GM23248 (cell line): ENCODE data around the gene STK11IP. TPM values are rescaled to one million over a fixed set of nuclear protein-coding genes. Genes with fewer than 3 reads are reported as not detected.

Experiments used
- DNase-seq: peaks from one replicate; pipeline ENCODE4 v3.0.0-alpha.2; 2015
- H2AFZ ChIP-seq: fragments of 200-600 bp; sonication (generic); 2 replicates; pipeline ENCODE4 v1.6.1; 2016; ENCODE audit warnings: antibody characterized with exemption
- H3F3A ChIP-seq: fragments of 200-600 bp; sonication (generic); 2 replicates; pipeline ENCODE4 v1.6.1; 2016; ENCODE audit warnings: mild to moderate bottlenecking, antibody characterized with exemption, mixed run types; ENCODE audit not compliant: insufficient read depth
- H3K27ac ChIP-seq: fragments of 200-600 bp; sonication (generic); 2 replicates; pipeline ENCODE4 v1.5.1; 2016; ENCODE audit warnings: mild to moderate bottlenecking
- H3K27me3 ChIP-seq: fragments of 200-600 bp; sonication (generic); replicated peaks from 2 replicates; pipeline ENCODE4 v1.6.1; 2016; ENCODE audit warnings: mild to moderate bottlenecking; ENCODE audit not compliant: insufficient read depth
- H3K36me3 ChIP-seq: fragments of 200-600 bp; sonication (generic); 2 replicates; pipeline ENCODE4 v1.6.1; 2016; ENCODE audit warnings: low read depth, mild to moderate bottlenecking
- H3K4me1 ChIP-seq: fragments of 200-600 bp; sonication (generic); 2 replicates; pipeline ENCODE4 v1.6.1; 2016; ENCODE audit warnings: mild to moderate bottlenecking; ENCODE audit not compliant: insufficient read depth
- H3K4me2 ChIP-seq: fragments of 200-600 bp; sonication (generic); one replicate; pipeline ENCODE4 v1.6.1; 2016; ENCODE audit warnings: mild to moderate bottlenecking; ENCODE audit not compliant: unreplicated experiment
- H3K4me3 ChIP-seq: fragments of 200-600 bp; sonication (generic); 2 replicates; pipeline ENCODE4 v1.5.1; 2016; ENCODE audit warnings: mild to moderate bottlenecking
- H3K79me2 ChIP-seq: fragments of 200-600 bp; sonication (generic); 2 replicates; pipeline ENCODE4 v1.6.1; 2016; ENCODE audit warnings: mild to moderate bottlenecking; ENCODE audit not compliant: insufficient read depth
- H3K9ac ChIP-seq: fragments of 200-600 bp; sonication (generic); 2 replicates; pipeline ENCODE4 v1.6.1; 2016; ENCODE audit warnings: mild to moderate bottlenecking
- H3K9me2 ChIP-seq: fragments of 200-600 bp; sonication (generic); 2 replicates; pipeline ENCODE4 v1.6.1; 2016; ENCODE audit warnings: mixed run types, mild to moderate bottlenecking, moderate library complexity; ENCODE audit not compliant: insufficient read depth
- H3K9me3 ChIP-seq: fragments of 200-600 bp; sonication (generic); one replicate; pipeline ENCODE4 v1.6.1; 2017; ENCODE audit warnings: low read depth
- H4K20me1 ChIP-seq: fragments of 200-600 bp; sonication (generic); 2 replicates; pipeline ENCODE4 v1.6.0; 2016; ENCODE audit not compliant: insufficient read depth
- EZH2 ChIP-seq: fragments of 200-600 bp; sonication (generic); IDR thresholded peaks from 2 replicates; pipeline ENCODE4 v1.6.1; 2018; ENCODE audit warnings: antibody characterized with exemption, mild to moderate bottlenecking; ENCODE audit not compliant: insufficient read depth, poor library complexity, severe bottlenecking
- EZH2phosphoT487 ChIP-seq: fragments of 200-600 bp; sonication (generic); IDR thresholded peaks from 2 replicates; pipeline ENCODE4 v1.6.1; 2018; ENCODE audit warnings: antibody characterized with exemption, moderate library complexity, mild to moderate bottlenecking, low read depth; ENCODE audit not compliant: insufficient read depth
- WGBS, 2 experiments: methylation state at CpG; one replicate each; pipeline ENCODE4 v1.1.6; 2015 to 2017; ENCODE audit warnings: low lambda C conversion rate in 2 of 2, low coverage in 1 of 2; ENCODE audit errors: missing lambda C conversion rate in 2 of 2; 5-methylcytosine and 5-hydroxymethylcytosine counted together
- in situ Hi-C: fragments of 300-500 bp; cut with MboI; formaldehyde crosslinking; loops from 2 replicates; pipeline ENCODE4 v1.15.0; 2020
- polyA plus RNA-seq: library from polyadenylated mRNA; unstranded; fragments of >200 nt; fragmentation: Nextera tagmentation; extraction: Ambion mirVana; gene quantifications from 2 replicates; pipeline ENCODE4 v1.2.1, GENCODE V29; 2016
- total RNA-seq: library from RNA; depleted of rRNA; stranded (reverse); fragments of >200 nt; shearing (Covaris generic); gene quantifications from 2 replicates; pipeline ENCODE4 v1.2.3, GENCODE V29; 2014

The STK11IP gene
- total and polyA plus RNA-seq, 2 experiments from 2014 or later, result 7.3 to 10.5 TPM

DNA sequence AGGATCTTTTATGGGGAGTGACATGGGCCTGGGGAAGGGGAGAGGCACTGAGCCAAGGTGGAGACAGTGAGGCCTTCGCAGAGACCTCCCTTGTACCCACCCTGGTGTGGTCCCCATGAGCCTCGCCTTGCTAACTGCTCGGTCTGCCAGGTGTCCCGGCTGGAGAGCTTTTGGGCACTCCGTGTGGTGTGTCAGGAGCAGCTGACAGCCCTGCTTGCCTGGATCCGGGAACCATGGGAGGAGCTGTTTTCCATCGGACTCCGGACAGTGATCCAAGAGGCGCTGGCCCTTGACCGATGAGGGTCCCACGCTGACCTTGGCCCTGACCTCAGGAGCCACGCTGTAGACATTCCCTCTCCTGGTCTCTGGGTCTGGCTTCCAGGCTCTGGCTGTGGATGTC, 18.2 kb downstream of the STK11IP start:
- WGBS, 2 experiments, result 83 to 91% methylated on average over 11 of the region's 12 CpGs
- in situ Hi-C loops, result no loop called here
- Histone ChIP-seq H3F3A (no peaks in the 10 kb centered on the region), H3K27me3 (no peaks in the 10 kb centered on the region), H3K4me3 (no peak overlapping the region), H3K79me2 (no peaks in the 10 kb centered on the region), H3K9me3 (no peaks in the 10 kb centered on the region), H2AFZ (no peak overlapping the region), H4K20me1 (no peaks in the 10 kb centered on the region), H3K4me2 (no peak overlapping the region), H3K4me1 (no peaks in the 10 kb centered on the region), H3K27ac (no peak overlapping the region), H3K36me3 (no peaks in the 10 kb centered on the region), H3K9ac (no peak overlapping the region), H3K9me2 (no peaks in the 10 kb centered on the region)
- DNase-seq, result no peak
- no peak for TF ChIP-seq EZH2phosphoT487
- no peak for TF ChIP-seq EZH2

- no peak for DNase-seq
- Histone ChIP-seq H3K79me2 (no peaks in the 10 kb centered on the region), H3F3A (no peaks in the 10 kb centered on the region), H3K4me1 (no peaks in the 10 kb centered on the region), H3K9me2 (no peaks in the 10 kb centered on the region), H3K36me3 (no peaks in the 10 kb centered on the region), H2AFZ (no peak overlapping the region), H3K9ac (no peak overlapping the region), H3K4me2 (no peak overlapping the region), H3K4me3 (no peak overlapping the region), H3K27me3 (no peaks in the 10 kb centered on the region), H4K20me1 (no peaks in the 10 kb centered on the region), H3K27ac (no peak overlapping the region), H3K9me3 (no peaks in the 10 kb centered on the region)
- WGBS, 2 experiments, result 89 to 93% methylated on average over 4 of the region's 4 CpGs
- TF ChIP-seq EZH2 (no peak), EZH2phosphoT487 (no peak)
- in situ Hi-C loops, result no loop called here
Observed at GRCh38 chr2:219616550-219616949, 18.9 kb downstream of the STK11IP start.

GRCh38 chr2:219618733-219619122, 21.1 kb downstream of the STK11IP start:
- Histone ChIP-seq H3K4me1 (no peaks in the 10 kb centered on the region), H3K27me3 (0 out of 2 replicates have a peak, but pooled peaks cover 5% of the 10 kb centered on the region), H4K20me1 (no peaks in the 10 kb centered on the region), H3F3A (no peaks in the 10 kb centered on the region), H3K9me3 (no peaks in the 10 kb centered on the region), H3K79me2 (no peaks in the 10 kb centered on the region), H3K4me2 (no peak overlapping the region), H2AFZ (no peak overlapping the region), H3K9ac (no peak overlapping the region), H3K9me2 (no peaks in the 10 kb centered on the region), H3K4me3 (no peak overlapping the region), H3K36me3 (no peaks in the 10 kb centered on the region), H3K27ac (no peak overlapping the region)
- no peak for TF ChIP-seq EZH2
- no peak for TF ChIP-seq EZH2phosphoT487
- in situ Hi-C loops, result no loop called here
- 87 to 92% methylated on average over 3 of the region's 3 CpGs for WGBS, 2 experiments
- no peak for DNase-seq

DNA sequence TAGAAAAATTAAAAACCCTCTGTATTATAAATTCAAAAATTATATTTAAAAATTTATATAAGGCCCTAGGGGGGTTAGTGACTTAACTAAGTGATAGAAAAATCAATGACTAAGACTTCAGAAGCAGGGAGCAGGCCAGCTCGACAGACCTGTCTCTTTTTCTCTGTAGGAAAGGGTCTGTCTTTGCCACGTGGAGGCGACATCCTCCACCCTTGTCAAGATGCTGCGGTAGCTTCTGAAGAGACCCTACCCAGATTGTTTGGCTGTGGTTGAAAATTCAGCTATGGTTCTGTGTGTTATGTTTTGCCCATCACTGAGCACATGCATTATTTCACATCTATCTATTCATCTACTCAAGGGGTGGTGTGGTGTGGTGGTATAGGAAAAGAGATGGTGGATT, 21.6 kb downstream of the STK11IP start:
- no peak overlapping the region for H2AFZ ChIP-seq
- no peaks in the 10 kb centered on the region for H3K4me1 ChIP-seq
- H3K79me2 ChIP-seq, result no peaks in the 10 kb centered on the region
- H3K27ac ChIP-seq, result no peak overlapping the region
- H3K9me3 ChIP-seq, result no peaks in the 10 kb centered on the region
- no peaks in the 10 kb centered on the region for H3K36me3 ChIP-seq
- DNase-seq, result no peak
- H3K4me3 ChIP-seq, result no peak overlapping the region
- no peak for TF ChIP-seq EZH2phosphoT487
- no peak for TF ChIP-seq EZH2
- H3K9ac ChIP-seq, result no peak overlapping the region
- WGBS, 2 experiments, result 59 to 61% methylated on average over 4 of the region's 4 CpGs
- H3K4me2 ChIP-seq, result no peak overlapping the region
- no peaks in the 10 kb centered on the region for H3F3A ChIP-seq
- in situ Hi-C loops, result no loop called here
- no peaks in the 10 kb centered on the region for H4K20me1 ChIP-seq
- no peaks in the 10 kb centered on the region for H3K9me2 ChIP-seq
- H3K27me3 ChIP-seq, result 0 out of 2 replicates have a peak, but pooled peaks cover 5% of the 10 kb centered on the region

DNA sequence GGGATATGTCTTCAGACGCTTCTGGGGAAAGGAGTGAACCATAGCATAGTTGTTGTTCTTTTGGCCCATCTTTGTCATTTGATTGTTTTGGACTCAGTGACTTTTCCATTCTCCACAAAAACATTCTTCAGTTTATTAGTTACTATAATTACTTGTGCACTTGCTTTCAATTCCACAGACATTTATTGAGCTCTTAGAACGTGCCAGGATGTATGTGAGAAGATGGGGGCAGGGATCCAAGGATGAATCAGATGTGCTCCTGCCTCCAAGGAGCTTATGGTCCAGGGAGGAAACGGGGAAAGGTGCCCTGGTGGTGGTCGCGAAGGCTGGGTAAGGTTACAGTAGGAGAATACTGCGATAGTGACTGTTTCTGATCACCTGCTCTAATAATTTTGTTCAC, 22.9 kb downstream of the STK11IP start:
- no peak overlapping the region for H3K4me3 ChIP-seq
- H3K36me3 ChIP-seq, result no peaks in the 10 kb centered on the region
- H3K27me3 ChIP-seq, result 0 out of 2 replicates have a peak, but pooled peaks cover 5% of the 10 kb centered on the region
- no peaks in the 10 kb centered on the region for H3F3A ChIP-seq
- H3K9ac ChIP-seq, result no peak overlapping the region
- H3K4me1 ChIP-seq, result no peaks in the 10 kb centered on the region
- no peaks in the 10 kb centered on the region for H4K20me1 ChIP-seq
- DNase-seq, result no peak
- H2AFZ ChIP-seq, result no peak overlapping the region
- H3K79me2 ChIP-seq, result no peaks in the 10 kb centered on the region
- no peaks in the 10 kb centered on the region for H3K9me2 ChIP-seq
- no peak overlapping the region for H3K4me2 ChIP-seq
- H3K27ac ChIP-seq, result no peak overlapping the region
- no peaks in the 10 kb centered on the region for H3K9me3 ChIP-seq
- in situ Hi-C loops, result no loop called here
- TF ChIP-seq EZH2phosphoT487, result no peak
- TF ChIP-seq EZH2, result no peak
- WGBS, 2 experiments, result 61 to 63% methylated on average over 6 of the region's 6 CpGs
